Measurements from ENCODE around the gene INTS7. TPM values are rescaled to one million over a fixed set of nuclear protein-coding genes. Genes with fewer than 3 reads are reported as not detected.

Gene INTS7
- total and polyA plus RNA-seq, 9 of the 15 experiments (the other 6 are each of a cell fraction or from before 2014, with no cell fraction given) = 27.3 to 68.4 (median 40.4) TPM

DNA sequence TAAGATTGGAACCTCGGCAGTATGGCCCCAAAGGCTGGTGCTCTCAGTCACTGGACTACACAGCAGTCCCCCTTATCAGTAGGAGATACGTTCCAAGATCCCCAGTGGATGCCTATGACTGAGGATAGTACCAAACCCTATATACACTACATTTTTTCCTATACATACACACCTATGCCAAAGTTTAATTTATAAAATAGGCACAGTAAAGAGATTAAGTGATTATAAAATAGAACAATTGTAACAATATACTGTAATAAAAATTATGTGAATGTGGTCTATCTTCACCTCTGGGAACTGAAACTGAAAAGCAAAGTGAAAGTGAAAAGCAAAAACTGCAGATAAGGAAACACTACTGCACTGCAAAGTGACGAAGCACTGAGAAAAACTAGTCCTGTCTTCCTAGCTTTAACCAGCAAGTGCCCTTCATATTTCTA is 96.8 kb downstream of the INTS7 start (continued):
- TF ChIP-seq, protein P1, sequence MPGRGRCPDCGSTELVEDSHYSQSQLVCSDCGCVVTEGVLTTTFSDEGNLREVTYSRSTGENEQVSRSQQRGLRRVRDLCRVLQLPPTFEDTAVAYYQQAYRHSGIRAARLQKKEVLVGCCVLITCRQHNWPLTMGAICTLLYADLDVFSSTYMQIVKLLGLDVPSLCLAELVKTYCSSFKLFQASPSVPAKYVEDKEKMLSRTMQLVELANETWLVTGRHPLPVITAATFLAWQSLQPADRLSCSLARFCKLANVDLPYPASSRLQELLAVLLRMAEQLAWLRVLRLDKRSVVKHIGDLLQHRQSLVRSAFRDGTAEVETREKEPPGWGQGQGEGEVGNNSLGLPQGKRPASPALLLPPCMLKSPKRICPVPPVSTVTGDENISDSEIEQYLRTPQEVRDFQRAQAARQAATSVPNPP (IDR thresholded peaks at IDR 0.05; ENCODE audit: borderline replicate concordance, insufficient read depth, insufficient read length) = no peak
- TF ChIP-seq, protein P2, sequence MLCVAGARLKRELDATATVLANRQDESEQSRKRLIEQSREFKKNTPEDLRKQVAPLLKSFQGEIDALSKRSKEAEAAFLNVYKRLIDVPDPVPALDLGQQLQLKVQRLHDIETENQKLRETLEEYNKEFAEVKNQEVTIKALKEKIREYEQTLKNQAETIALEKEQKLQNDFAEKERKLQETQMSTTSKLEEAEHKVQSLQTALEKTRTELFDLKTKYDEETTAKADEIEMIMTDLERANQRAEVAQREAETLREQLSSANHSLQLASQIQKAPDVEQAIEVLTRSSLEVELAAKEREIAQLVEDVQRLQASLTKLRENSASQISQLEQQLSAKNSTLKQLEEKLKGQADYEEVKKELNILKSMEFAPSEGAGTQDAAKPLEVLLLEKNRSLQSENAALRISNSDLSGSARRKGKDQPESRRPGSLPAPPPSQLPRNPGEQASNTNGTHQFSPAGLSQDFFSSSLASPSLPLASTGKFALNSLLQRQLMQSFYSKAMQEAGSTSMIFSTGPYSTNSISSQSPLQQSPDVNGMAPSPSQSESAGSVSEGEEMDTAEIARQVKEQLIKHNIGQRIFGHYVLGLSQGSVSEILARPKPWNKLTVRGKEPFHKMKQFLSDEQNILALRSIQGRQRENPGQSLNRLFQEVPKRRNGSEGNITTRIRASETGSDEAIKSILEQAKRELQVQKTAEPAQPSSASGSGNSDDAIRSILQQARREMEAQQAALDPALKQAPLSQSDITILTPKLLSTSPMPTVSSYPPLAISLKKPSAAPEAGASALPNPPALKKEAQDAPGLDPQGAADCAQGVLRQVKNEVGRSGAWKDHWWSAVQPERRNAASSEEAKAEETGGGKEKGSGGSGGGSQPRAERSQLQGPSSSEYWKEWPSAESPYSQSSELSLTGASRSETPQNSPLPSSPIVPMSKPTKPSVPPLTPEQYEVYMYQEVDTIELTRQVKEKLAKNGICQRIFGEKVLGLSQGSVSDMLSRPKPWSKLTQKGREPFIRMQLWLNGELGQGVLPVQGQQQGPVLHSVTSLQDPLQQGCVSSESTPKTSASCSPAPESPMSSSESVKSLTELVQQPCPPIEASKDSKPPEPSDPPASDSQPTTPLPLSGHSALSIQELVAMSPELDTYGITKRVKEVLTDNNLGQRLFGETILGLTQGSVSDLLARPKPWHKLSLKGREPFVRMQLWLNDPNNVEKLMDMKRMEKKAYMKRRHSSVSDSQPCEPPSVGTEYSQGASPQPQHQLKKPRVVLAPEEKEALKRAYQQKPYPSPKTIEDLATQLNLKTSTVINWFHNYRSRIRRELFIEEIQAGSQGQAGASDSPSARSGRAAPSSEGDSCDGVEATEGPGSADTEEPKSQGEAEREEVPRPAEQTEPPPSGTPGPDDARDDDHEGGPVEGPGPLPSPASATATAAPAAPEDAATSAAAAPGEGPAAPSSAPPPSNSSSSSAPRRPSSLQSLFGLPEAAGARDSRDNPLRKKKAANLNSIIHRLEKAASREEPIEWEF (CRISPR knock-in tag; IDR thresholded peaks at IDR 0.05) = no peak
- TF ChIP-seq, protein P3, sequence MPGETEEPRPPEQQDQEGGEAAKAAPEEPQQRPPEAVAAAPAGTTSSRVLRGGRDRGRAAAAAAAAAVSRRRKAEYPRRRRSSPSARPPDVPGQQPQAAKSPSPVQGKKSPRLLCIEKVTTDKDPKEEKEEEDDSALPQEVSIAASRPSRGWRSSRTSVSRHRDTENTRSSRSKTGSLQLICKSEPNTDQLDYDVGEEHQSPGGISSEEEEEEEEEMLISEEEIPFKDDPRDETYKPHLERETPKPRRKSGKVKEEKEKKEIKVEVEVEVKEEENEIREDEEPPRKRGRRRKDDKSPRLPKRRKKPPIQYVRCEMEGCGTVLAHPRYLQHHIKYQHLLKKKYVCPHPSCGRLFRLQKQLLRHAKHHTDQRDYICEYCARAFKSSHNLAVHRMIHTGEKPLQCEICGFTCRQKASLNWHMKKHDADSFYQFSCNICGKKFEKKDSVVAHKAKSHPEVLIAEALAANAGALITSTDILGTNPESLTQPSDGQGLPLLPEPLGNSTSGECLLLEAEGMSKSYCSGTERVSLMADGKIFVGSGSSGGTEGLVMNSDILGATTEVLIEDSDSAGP (CRISPR knock-in tag; IDR thresholded peaks at IDR 0.05) = no peak
- TF ChIP-seq EWSR1 (IDR thresholded peaks at IDR 0.05; ENCODE audit: borderline replicate concordance, low read depth, partially characterized antibody) (no peak), POU5F1 (IDR thresholded peaks at IDR 0.05; ENCODE audit: borderline replicate concordance, low read depth, low read length, partially characterized antibody) (no peak), POLR3G (IDR thresholded peaks at IDR 0.05; ENCODE audit: extremely low read depth, insufficient read length, insufficient replicate concordance) (no peak), KDM4B (IDR thresholded peaks at IDR 0.05; ENCODE audit: borderline replicate concordance in 2 of 2, low read depth in 1 of 2) (no peak), NFATC3 (IDR thresholded peaks at IDR 0.05) (no peak), HDAC8 (tag; IDR thresholded peaks at IDR 0.05) (no peak), HNRNPLL (IDR thresholded peaks at IDR 0.05; ENCODE audit: low read depth, low read length, poor library complexity, severe bottlenecking) (no peak), OTX1 (CRISPR knock-in tag; IDR thresholded peaks at IDR 0.05) (0 out of 2 replicates have a peak, but pooled peaks have one; percentile 62)
- TF ChIP-seq, protein P4, sequence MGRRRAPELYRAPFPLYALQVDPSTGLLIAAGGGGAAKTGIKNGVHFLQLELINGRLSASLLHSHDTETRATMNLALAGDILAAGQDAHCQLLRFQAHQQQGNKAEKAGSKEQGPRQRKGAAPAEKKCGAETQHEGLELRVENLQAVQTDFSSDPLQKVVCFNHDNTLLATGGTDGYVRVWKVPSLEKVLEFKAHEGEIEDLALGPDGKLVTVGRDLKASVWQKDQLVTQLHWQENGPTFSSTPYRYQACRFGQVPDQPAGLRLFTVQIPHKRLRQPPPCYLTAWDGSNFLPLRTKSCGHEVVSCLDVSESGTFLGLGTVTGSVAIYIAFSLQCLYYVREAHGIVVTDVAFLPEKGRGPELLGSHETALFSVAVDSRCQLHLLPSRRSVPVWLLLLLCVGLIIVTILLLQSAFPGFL (CRISPR knock-in tag; IDR thresholded peaks at IDR 0.05) = no peak
- TF ChIP-seq, protein P5, sequence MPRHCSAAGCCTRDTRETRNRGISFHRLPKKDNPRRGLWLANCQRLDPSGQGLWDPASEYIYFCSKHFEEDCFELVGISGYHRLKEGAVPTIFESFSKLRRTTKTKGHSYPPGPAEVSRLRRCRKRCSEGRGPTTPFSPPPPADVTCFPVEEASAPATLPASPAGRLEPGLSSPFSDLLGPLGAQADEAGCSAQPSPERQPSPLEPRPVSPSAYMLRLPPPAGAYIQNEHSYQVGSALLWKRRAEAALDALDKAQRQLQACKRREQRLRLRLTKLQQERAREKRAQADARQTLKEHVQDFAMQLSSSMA (CRISPR knock-in tag; IDR thresholded peaks at IDR 0.05) = no peak
- TF ChIP-seq, protein P6, sequence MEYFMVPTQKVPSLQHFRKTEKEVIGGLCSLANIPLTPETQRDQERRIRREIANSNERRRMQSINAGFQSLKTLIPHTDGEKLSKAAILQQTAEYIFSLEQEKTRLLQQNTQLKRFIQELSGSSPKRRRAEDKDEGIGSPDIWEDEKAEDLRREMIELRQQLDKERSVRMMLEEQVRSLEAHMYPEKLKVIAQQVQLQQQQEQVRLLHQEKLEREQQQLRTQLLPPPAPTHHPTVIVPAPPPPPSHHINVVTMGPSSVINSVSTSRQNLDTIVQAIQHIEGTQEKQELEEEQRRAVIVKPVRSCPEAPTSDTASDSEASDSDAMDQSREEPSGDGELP (CRISPR knock-in tag; IDR thresholded peaks at IDR 0.05; ENCODE audit: borderline replicate concordance) = no peak

Measured in K562 (cell line).